K562 (cell line): ENCODE measurements around the gene IMMP2L. TPM values are rescaled to one million over a fixed set of nuclear protein-coding genes. Genes with fewer than 3 reads are reported as not detected.

ENCODE experiments used
- ARNT ChIP-seq, 2 experiments: fragments of 450-650 bp; IDR thresholded peaks; 2 replicates each; pipeline ENCODE4 v1.6.1; 2016; ENCODE audit warnings: mild to moderate bottlenecking in 1 of 2
- BRF2 ChIP-seq: IDR thresholded peaks from 3 replicates; pipeline ENCODE4 v1.6.1; 2011; ENCODE audit warnings: borderline replicate concordance, mild to moderate bottlenecking; ENCODE audit not compliant: insufficient read length, insufficient read depth
- CCAR2 ChIP-seq: fragments of 200-400 bp; formaldehyde crosslinking; IDR thresholded peaks from 2 replicates; pipeline ENCODE4 v1.6.1; 2017; ENCODE audit warnings: mild to moderate bottlenecking, low read depth, low read length
- CTBP1 ChIP-seq: fragments of 450-650 bp; IDR thresholded peaks from 2 replicates; pipeline ENCODE4 v1.6.1; 2016; ENCODE audit warnings: borderline replicate concordance
- GATAD2B ChIP-seq: fragments of 450-650 bp; IDR thresholded peaks from 2 replicates; pipeline ENCODE4 v1.6.1; 2017; ENCODE audit warnings: mild to moderate bottlenecking, borderline replicate concordance
- HOXB6 ChIP-seq: fragments of 250-450 bp; sonication (Bioruptor Pico); IDR thresholded peaks from 2 replicates; pipeline ENCODE4 v1.5.1; 2022; ENCODE audit warnings: mild to moderate bottlenecking, borderline replicate concordance
- MCM2 ChIP-seq: fragments of 450-650 bp; IDR thresholded peaks from 2 replicates; pipeline ENCODE4 v1.6.1; 2017; ENCODE audit warnings: low read depth, mild to moderate bottlenecking
- MECOM ChIP-seq: fragments of 250-450 bp; sonication (Bioruptor Pico); IDR thresholded peaks from 2 replicates; pipeline ENCODE4 v1.8.0; 2022; ENCODE audit warnings: inconsistent platforms
- MTF1 ChIP-seq: fragments of 250-450 bp; sonication (Bioruptor Pico); IDR thresholded peaks from 2 replicates; pipeline ENCODE4 v1.9.0; 2021; ENCODE audit warnings: moderate library complexity, mild to moderate bottlenecking, inconsistent platforms, borderline replicate concordance
- NR4A1 ChIP-seq, 2 experiments: fragments of 250-450 bp in 1 of 2; fragments of 450-650 bp in 1 of 2; sonication (Bioruptor Pico) in 1 of 2; IDR thresholded peaks; 2 replicates each; pipeline versions ENCODE4 v1.4.0 to v1.6.1; 2016 to 2020; ENCODE audit warnings: mild to moderate bottlenecking in 2 of 2, missing compliant biosample characterization in 1 of 2, missing genetic modification characterization in 1 of 2, moderate library complexity in 1 of 2
- RBM25 ChIP-seq: fragments of 200-400 bp; formaldehyde crosslinking; IDR thresholded peaks from 2 replicates; pipeline ENCODE4 v1.6.1; 2018; ENCODE audit warnings: low read length, low read depth, moderate library complexity; ENCODE audit not compliant: severe bottlenecking
- RBM39 ChIP-seq: fragments of 200-400 bp; formaldehyde crosslinking; optimal IDR thresholded peaks from 2 replicates; pipeline ENCODE3; 2018; ENCODE audit warnings: low read depth, low read length
- RFX1 ChIP-seq: fragments of 450-650 bp; IDR thresholded peaks from 2 replicates; pipeline ENCODE4 v1.6.1; 2016; ENCODE audit warnings: mild to moderate bottlenecking, moderate library complexity
- SMARCB1 ChIP-seq: IDR thresholded peaks from 2 replicates; pipeline ENCODE4 v1.6.1; 2011; ENCODE audit warnings: improper control_type of control experiment, low read depth; ENCODE audit not compliant: insufficient read length
- SNIP1 ChIP-seq: fragments of 450-650 bp; IDR thresholded peaks from 2 replicates; pipeline ENCODE4 v1.7.1; 2017; ENCODE audit warnings: low read depth, mild to moderate bottlenecking
- SNRNP70 ChIP-seq: fragments of 200-400 bp; formaldehyde crosslinking; optimal IDR thresholded peaks from 2 replicates; pipeline ENCODE3; 2017; ENCODE audit warnings: low read depth, low read length
- U2AF2 ChIP-seq: fragments of 200-400 bp; formaldehyde crosslinking; optimal IDR thresholded peaks from 2 replicates; pipeline ENCODE3; 2017; ENCODE audit warnings: low read depth, mild to moderate bottlenecking, low read length
- ZMIZ1 ChIP-seq, 2 experiments: fragments of 150-350 bp in 1 of 2; IDR thresholded peaks; 2 replicates each; pipeline ENCODE4 v1.6.1; 2012 to 2016; ENCODE audit warnings: low read depth in 2 of 2, low read length in 2 of 2, mild to moderate bottlenecking in 1 of 2, moderate library complexity in 1 of 2
- ZNF436 ChIP-seq: fragments of 250-450, 450-650 bp; sonication (Bioruptor Pico); formaldehyde crosslinking; IDR thresholded peaks from 2 replicates; pipeline ENCODE4 v1.7.0; 2020; ENCODE audit warnings: mild to moderate bottlenecking
- ZNF57 ChIP-seq: fragments of 450-650 bp; formaldehyde crosslinking; IDR thresholded peaks from 2 replicates; pipeline ENCODE4 v1.4.0; 2020; ENCODE audit warnings: mild to moderate bottlenecking, moderate library complexity
- ZNF589 ChIP-seq: fragments of 200-800 bp; sonication (Bioruptor generic); IDR thresholded peaks from 2 replicates; pipeline ENCODE4 v1.6.1; 2016; ENCODE audit warnings: low read depth, missing genetic modification characterization, missing compliant biosample characterization
- ZNF707 ChIP-seq: fragments of 250-450 bp; sonication (Bioruptor Pico); conservative IDR thresholded peaks from 2 replicates; pipeline ENCODE4 v1.8.0; 2022; ENCODE audit warnings: inconsistent platforms, mild to moderate bottlenecking, moderate library complexity
- polyA plus RNA-seq, 8 experiments: library from polyadenylated mRNA; depleted of rRNA in 4 of 8; stranded (reverse) in 5 of 8; unstranded in 3 of 8; fragments of >200 nt; fragmentation: Nextera tagmentation in 2 of 8; fragmentation: Illumina TruSeq in 1 of 8; extraction: Ambion mirVana in 2 of 8; extraction: Trizol in 1 of 8; gene quantifications; 2 replicates each; pipeline versions ENCODE4 v1.2.1 to v1.2.3, GENCODE V29; 2011 to 2014; ENCODE audit warnings: inconsistent platforms in 1 of 8, missing spikeins in 1 of 8
- total RNA-seq, 7 experiments: library from RNA; depleted of rRNA in 6 of 7; stranded (reverse); fragments of >200 nt in 6 of 7; fragmentation: Illumina TruSeq in 2 of 7; extraction: Trizol in 2 of 7; gene quantifications; 2 replicates each; pipeline versions ENCODE4 v1.2.1 to v1.2.3, GENCODE V29; 2011 to 2021; ENCODE audit warnings: low replicate concordance in 1 of 7

The IMMP2L gene
- total and polyA plus RNA-seq, 9 of the 15 experiments (the other 6 are each of a cell fraction or from before 2014, with no cell fraction given) = 29.7 to 116 (median 53.0) TPM

GRCh38 chr7:111561904-111562732 is at the start of gene IMMP2L (continued):
- TF ChIP-seq NR4A1 (CRISPR knock-in tag; IDR thresholded peaks at IDR 0.05) (peak; percentile 91; the same call in 1 of the 2 replicates), NR4A1 (tag; IDR thresholded peaks at IDR 0.05) (peak; percentile 31), RBM39 (peak; percentile 23), HOXB6 (no peak), U2AF2 (no peak), RFX1 (no peak), ZNF436 (no peak), CTBP1 (peak; percentile 85), MECOM (CRISPR knock-in tag) (peak; percentile 67), MTF1 (CRISPR knock-in tag) (no peak), ZMIZ1 (IDR thresholded peaks at IDR 0.05; ENCODE audit: low read depth in 2 of 2, low read length in 2 of 2) (peak in 1 of 2 experiments; percentile 0; a peak in 1 of 4 replicates), MCM2 (no peak), ZNF707 (CRISPR knock-in tag) (no peak), ZNF57 (CRISPR knock-in tag) (0 out of 2 replicates have a peak, but pooled peaks have one; percentile 1), BRF2 (no peak), ARNT (IDR thresholded peaks at IDR 0.05) (no peak), SNIP1 (no peak), CCAR2 (no peak), RBM25 (peak; percentile 41), SNRNP70 (no peak), GATAD2B (peak; percentile 91), SMARCB1 (no peak), ZNF589 (CRISPR knock-in tag) (peak; percentile 55; the same call in 1 of the 2 replicates)
